HG02938 (cell line): Measurements from ENCODE around the gene HLA-DRA.

ENCODE experiments used
- ATAC-seq: cut with Tn5 transposase; IDR thresholded peaks from one replicate; pipeline ENCODE4 v1.9.1; 2021; ENCODE audit warnings: mild to moderate bottlenecking, moderate library complexity; ENCODE audit not compliant: unreplicated experiment

The HLA-DRA gene

DNA sequence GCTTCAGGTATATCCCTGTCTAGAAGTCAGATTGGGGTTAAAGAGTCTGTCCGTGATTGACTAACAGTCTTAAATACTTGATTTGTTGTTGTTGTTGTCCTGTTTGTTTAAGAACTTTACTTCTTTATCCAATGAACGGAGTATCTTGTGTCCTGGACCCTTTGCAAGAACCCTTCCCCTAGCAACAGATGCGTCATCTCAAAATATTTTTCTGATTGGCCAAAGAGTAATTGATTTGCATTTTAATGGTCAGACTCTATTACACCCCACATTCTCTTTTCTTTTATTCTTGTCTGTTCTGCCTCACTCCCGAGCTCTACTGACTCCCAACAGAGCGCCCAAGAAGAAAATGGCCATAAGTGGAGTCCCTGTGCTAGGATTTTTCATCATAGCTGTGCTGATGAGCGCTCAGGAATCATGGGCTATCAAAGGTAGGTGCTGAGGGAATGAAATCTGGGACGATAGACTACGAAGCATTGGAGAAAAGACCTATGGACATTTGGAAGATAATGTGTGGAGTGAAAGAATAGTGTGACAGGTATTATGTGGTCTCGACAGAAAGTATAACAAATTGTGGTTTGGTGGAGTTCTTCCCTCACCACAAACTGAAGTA is at the start of gene HLA-DRA:
HLA-DRA (plus strand) TSS at position 286 of the 613 bp plus-strand sequence; CDS start at position 350, 64 bp downstream.
- peak; percentile 68 for ATAC-seq

- ATAC-seq, result no peak
These were observed 48.2 kb upstream of the HLA-DRA start for GRCh38 chr6:32391505-32391904.

DNA sequence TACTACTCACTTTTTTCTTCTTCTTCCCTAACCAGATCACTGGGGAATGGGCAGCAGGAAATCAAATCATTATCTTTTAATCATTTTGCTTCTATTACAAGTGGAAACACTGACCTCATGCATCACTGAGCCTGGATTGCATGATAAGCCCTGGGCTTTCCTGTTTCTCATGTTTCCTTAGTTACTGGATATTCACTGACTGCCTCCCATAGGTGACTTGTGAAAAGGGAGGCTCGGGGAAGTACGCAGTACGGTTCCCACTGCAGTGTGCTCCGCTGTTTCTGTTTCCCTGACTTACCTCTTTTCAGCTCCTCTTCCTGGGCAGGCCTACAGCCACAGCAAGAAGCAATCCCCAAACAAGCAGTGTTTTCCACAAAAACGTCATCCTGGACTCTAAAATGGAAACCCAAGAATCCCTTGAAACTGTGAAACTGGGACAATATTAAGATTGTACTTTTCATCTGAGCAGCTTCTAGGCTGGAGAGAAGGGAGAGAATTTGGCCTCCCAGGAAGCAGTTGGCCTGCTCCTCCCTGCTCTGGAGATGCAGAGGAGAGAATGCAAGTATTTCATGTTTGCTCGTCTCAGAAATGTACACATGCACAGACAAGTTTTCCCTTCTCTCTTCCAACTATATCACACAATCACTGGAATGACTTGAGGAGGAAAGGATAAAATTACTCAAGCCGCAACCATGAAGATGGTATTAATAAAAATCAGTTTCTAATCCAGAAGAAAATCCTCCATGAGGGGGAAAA is 45.8 kb upstream of the HLA-DRA start:
- ATAC-seq, result no peak

- no peak for ATAC-seq
These were observed 43.7 kb upstream of the HLA-DRA start for GRCh38 chr6:32396028-32396427.

GRCh38 chr6:32397252-32397920 is 42.3 kb upstream of the HLA-DRA start:
- peak; percentile 86 for ATAC-seq

- ATAC-seq, result no peak
These were observed 38.3 kb upstream of the HLA-DRA start for GRCh38 chr6:32401284-32401963.

DNA sequence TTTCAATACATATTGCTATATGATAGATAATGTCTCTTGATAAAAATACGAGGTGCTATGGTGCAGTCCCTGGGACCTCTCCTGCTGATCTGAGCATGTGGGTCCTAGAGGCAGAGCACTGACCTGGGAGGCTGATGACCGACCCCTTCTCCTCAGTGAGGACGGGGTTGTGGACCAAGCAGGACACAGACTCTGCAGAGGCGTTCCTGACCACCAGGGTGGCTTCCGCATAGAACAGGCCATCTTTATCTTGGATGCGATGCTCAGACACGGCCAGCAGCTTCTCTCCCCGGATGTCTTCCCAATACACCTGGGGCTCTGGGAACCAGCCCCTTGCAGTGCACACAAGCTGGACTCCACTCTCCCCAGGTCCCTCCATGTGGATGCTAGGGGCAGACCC is 36.9 kb upstream of the HLA-DRA start:
- ATAC-seq, result no peak

- no peak for ATAC-seq
These were observed 34.0 kb upstream of the HLA-DRA start for GRCh38 chr6:32405656-32406055.

DNA sequence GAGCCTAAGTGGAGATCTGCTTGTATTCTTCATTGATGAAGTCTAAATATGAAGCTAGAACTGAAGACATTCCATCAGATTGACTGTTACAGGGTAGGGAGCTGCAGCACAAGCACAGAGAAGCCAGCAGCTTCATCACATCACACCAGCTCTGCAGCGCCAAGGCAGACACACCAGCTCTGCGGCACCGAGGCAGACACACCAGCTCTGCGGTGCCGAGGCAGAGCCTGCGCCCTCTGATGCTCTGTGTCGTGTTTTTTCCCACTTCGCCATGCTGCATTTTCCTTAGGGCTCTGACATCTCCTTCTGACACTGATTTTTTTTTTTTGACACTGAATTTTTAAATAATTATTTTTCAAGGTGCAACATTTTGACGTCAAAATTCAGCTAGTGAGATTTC is 33.5 kb upstream of the HLA-DRA start:
- no peak for ATAC-seq

DNA sequence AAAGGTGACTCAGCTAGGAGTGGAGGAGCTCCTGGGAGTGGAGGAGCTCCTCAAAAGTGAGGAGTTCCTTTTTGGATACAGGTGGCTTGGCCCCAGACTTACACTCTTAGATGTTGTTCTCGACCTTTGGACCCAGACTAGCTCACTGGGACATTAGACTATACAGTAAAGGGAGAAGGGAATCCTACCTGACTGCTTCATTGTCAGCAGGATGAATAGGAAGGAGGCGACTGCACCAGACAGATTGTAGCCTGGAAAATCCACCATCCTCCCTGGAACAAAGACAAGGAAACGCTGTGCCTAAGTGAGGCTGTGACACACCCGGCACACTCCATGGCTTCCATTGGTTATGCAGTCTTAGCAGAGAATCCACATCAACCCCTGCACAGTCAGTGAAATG is 32.8 kb upstream of the HLA-DRA start, which contains the start of gene BTNL2:
BTNL2 (minus strand) TSS at position 325 of the 400 bp plus-strand sequence; CDS start at position 267, 58 bp downstream.
- ATAC-seq, result no peak

DNA sequence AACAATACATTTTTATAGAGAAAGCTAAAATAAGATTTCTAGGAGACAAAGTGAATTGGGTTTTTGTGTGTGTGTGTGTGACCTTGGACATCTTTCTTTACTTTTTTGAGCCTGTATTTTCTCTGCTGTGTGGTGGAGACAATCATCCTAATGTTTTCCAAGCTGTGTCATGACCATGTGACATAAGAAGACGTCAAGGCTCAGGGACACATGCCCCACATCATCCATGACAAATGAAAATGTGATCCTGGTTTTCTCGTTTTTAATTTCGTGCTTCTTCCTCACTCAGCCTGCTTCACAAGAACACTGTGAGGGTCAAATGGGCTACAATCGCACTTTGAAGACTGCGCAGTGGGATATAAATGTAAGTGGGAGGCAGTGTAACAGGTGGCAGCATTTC is 28.8 kb upstream of the HLA-DRA start:
- ATAC-seq, result no peak

DNA sequence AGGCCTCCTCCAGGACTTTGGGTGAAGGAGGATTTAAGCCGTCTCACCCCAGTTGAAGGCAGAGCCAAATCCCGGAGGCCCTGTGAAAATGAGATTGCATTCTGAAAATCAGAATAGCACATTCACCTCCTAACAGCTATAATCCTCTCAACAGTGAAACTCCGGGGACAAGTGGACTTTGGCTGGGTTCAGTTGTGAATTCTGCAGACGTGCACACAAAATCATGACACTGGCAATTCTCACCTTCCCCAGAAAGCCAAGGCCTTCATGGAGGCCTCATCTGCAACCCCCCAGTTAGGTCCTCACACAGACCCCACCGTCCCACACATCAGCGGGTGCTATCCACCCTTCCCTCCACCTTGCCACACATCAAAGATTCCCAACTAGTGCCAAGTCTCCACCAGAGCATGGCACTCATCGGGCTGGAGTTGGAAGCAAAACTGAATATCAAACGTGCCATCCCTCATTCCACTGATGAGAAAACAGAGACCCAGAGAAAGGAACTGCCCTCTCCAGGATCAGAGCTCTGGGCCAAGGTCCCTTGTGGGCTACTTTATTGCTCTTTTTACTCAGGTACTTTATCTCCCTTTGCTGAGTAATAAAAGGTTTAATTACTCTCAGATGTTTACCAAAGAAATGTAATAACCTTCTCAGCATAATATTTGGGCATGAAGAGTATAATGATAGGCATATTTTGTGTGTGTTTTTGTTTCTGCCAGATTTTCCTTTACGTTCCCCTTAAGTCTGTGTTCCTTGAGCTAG is 27.9 kb upstream of the HLA-DRA start:
- ATAC-seq, result no peak

DNA sequence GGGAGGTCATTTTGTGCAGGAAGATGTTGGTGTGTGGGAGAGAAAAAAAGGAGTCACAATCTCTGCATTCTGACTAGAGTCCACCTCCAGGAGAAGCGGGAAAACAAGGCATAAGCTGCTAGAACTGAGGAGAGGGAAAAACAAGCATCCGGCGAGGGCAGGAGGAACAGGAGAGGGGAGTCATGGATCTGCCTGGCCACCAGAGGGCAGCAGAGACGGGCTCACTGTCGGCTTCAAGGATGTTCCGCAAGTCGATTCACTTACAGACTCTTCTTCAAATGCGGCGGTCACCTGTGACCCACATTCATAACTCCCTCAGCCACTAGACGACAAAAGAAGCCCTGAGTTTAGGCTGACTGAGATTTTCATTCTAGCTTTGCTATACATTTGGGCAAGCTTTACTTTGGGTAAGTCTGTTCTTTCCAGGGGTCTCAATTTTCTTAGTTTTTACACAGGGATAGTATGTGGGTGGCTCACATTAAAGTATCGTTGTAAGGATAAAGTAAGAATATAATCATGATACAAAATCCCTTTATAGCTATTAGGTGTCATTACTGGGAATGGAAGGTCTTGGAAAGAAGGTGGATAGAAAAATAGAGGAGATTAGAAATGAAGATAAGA is 26.1 kb upstream of the HLA-DRA start:
- no peak for ATAC-seq

DNA sequence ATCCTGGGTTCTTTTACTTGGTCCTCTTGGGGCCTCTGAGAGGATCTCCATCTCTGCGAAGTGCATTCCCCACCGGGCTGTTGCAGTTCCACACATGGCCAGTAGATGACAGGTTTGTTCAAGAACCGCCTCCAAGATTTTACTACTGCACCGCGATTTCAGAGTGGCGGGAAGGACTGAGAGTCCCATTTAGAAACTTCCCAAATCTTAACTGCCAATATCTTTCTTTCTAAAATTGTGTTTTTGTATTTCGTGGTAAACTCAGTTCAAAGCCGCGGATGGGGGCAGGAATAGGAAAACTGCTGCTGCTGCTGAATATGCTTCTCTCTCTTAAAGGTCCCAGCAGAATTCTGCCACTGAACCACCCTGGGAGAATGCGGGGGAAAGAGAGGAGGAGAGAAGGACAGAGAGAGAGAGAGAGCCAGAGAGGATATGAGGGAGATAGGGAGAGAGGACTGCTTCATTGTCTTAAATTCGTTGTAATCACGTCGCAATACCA is 24.1 kb upstream of the HLA-DRA start:
- ATAC-seq, result no peak

- no peak for ATAC-seq
These were observed 23.7 kb upstream of the HLA-DRA start for GRCh38 chr6:32416036-32416435.

DNA sequence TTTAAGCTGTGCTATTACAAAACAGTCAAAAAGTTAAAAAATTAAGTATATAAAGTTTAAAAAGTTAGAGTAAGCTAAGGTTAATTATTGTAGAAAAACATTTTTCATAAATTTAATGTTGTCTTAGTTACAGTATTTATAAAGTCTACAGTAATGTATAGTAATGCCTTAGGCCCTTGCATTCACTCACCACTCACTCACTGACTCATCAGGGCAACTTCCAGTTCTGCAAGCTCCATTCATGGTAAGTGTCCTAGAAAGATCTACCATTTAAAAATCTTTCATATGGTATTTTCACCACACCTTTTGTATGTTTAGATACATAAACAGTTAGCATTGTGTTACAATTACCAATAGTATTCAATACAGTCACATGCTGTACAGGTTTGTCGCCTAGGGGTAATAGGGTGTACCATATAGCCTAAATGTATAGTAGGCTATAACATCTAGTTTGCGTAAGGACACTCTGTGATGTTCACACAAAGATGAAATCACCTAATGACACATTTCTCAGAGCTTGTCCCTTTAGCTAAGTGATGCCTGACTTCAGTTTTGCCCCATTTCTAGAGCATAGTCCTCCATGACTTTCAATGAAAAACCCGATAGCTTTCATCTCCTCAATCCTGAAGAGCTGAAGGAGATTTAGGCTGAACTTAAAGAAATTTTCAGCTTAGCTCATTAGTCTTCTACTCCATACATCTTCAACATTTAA is 14.9 kb upstream of the HLA-DRA start:
- no peak for ATAC-seq

DNA sequence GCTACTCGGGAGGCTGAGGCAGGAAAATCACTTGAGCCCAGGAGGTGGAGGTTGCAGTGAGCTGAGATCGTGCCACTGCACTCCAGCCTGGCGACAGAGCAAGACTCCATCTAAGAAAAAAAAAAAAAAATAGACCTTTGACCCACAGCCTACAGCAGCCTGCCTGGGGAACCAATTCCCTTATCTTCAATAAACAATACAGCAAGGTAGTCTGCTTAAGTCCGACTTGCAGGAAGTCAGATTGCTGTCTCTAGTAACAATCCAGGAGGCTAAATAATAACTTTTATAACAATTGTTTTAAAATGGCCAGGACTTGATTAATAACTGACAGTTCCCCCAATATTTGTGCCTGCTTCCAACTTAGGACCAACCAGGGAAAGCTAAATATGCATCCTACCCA is 13.3 kb upstream of the HLA-DRA start:
- ATAC-seq, result no peak

- no peak for ATAC-seq
These were observed 12.5 kb upstream of the HLA-DRA start for GRCh38 chr6:32427218-32427617.

GRCh38 chr6:32427934-32428474 is 11.7 kb upstream of the HLA-DRA start:
- ATAC-seq, result no peak
